GM19438 (cell line): ENCODE data around the gene C7orf33.
"Not testable (repeated sequence)": the region's sequence is repeated elsewhere in the genome, so short reads cannot be mapped to it uniquely, and the experiment has no call there.

Experiments
- ATAC-seq: cut with Tn5 transposase; IDR thresholded peaks from one replicate; pipeline ENCODE4 v1.9.1; 2021; ENCODE audit warnings: low read depth; ENCODE audit not compliant: unreplicated experiment

C7orf33 gene

DNA sequence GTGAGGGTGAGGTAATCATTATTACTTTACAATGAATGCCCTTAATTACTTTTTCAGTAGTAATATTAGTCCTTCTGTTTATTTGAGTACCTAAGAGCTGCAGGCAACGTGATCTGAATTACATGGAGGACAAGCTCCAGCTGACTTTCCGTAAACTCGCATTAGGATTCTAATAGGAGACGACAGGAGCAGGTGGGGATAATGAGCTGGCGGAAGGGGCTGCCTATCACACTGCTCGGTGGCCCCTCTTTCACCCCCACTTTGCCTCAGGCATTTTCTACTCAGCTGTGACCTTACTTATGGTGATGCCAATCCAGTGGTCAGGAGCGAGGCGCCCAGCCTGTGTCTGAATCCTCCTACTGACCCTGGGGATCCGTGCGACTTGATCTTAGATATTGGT is at the start of gene C7orf33:
Gene C7orf33, plus strand, starts transcription at position 296 of the 400 bp plus-strand sequence. CDS start 160 bp downstream, outside the sequence.
- ATAC-seq: no peak

DNA sequence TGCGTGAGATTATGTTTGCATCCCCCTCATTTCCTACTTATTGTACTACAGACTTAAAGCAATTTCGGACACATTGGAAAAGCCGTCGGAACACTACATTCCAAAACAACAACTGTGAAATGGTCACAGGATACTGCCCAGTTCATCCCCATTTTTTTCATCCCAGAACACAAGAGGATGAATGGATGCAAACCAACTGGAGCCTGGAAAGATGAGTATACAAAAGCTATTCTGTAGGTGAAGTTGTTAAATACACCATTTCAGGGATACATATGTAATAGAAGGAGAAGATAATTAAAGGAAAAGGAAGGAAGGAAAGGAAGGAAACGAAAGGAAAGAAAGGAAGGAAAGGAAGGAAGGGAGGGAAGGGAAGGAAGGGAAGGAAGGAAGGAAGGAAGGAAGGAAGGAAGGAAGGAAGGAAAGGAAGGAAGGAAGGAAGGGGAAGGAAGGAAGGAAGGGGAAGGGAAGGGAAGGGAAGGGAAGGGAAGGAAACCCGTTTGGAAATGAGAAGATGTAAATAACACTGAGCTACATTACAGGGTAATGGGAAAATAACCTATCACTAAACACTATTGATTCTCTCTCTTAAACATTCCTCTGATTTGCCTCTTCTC is 48.6 kb upstream of the C7orf33 start:
- ATAC-seq: no peak

- ATAC-seq: no peak
Observed at GRCh38 chr7:148543302-148543701, 47.3 kb upstream of the C7orf33 start.

DNA sequence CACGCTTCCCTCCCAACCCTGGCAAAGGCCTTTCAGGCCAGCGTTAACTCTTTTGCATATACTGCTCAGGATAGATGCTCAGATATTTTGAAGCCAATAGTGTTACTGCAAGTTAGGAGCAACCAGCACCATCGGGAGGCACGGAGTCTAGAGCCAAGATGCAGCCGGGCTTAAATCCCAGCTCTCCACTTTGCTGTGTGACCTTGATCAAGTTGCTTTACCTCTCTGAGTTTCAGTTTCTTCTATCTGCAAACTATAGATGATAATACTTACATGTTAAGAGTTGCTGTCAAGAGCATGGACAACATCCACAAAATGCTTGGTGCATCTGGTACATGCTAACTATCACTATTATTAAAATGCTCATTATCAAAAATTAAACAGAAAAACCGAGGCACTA is 45.4 kb upstream of the C7orf33 start:
- ATAC-seq: no peak

GRCh38 chr7:148545932-148546331 is 44.6 kb upstream of the C7orf33 start:
- ATAC-seq: no peak

DNA sequence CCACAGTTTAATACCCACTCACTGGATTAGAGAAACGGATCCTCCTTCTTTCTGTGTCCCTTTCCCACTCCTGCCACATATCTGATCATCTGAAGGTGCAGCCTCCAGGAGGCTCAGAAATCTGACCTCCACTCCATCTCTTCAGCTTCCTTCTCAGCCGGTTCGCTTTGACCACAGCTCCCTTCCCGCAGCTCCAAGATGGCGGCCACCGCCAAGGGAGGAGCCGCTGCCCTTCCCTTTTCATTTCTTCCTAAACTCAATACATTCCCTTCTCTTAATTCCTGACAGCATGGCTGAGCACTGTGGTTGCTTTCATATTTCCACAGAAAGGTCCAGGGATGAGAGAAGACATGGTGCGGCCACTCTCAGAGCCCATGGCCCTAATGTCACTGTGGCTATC is 43.7 kb upstream of the C7orf33 start:
- ATAC-seq: no peak

- no peak for ATAC-seq
Observed at GRCh38 chr7:148547951-148548350, 42.6 kb upstream of the C7orf33 start.

GRCh38 chr7:148553979-148554378 is 36.6 kb upstream of the C7orf33 start:
- ATAC-seq: no peak

DNA sequence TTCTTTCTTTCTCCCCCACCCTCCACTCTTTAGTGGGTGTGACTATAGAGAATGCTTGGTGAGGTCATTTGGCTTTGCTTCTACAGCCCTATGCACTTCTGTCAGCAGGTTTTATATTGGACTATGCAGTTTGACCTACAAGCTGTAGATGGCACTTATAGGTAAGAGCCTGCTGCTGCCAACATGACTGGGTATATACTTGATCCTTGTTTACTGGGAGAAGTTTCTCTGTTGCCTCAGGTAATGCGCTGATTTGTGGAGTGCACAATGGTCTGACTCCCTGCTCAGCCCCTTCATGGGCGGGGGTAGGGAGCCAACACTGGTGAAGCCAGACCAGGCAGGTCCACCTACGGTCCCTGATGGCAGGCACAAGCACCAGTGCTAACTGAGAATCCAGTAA is 33.7 kb upstream of the C7orf33 start:
- ATAC-seq: no peak

- no peak for ATAC-seq
Observed at GRCh38 chr7:148558914-148559313, 31.7 kb upstream of the C7orf33 start.

DNA sequence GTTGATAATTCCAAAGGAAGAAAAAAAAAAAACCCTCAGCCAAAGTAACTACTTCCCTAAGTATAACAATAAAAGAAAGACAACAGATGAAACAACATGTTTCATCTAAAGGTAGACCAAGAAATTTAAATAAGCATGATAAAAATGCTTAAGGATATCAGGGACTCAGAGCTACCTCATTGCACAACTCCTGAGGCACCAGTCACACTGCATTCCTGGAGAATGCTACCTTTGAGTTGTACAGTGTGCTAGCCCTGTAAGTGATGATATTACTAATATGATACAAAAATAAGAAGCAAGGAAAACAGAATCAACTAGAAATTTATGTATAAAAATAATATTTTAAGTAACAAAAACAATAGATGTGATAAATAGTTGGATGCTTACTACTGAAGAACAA is 29.5 kb upstream of the C7orf33 start:
- ATAC-seq: no peak

GRCh38 chr7:148563583-148564274 is 26.8 kb upstream of the C7orf33 start:
- ATAC-seq: peak; percentile 34

DNA sequence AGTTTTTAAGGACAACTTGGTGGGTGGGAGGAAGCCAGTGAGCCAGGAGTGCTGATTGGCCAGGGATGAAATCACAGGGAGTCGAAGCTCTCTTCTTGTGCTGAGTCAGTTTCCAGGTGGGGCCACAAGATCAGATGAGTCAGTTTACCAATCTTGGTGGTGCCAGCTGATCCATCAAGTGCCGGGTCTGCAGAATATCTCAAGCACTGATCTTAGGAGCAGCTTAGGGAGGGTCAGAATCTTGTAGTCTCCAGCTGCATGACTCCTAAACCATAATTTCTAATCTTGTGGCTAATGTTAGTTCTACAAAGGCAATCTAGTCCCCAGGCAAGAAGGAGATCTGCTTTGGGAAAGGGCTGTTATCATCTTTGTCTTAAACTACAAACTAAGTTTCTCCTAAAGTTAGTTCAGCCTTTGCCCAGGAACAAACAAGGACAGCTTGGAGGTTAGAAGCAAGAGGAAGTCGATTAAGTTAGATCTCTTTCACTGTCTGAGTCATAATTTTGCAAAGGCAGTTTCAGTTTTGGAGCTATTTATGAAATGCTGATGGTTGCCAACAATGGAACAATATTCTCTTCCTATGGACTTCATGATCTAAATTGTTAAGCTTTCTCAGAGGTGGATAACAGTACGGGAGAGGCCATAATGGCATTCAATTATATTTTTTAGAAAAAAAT is 26.2 kb upstream of the C7orf33 start:
- ATAC-seq: peak; percentile 84

- no peak for ATAC-seq
Observed at GRCh38 chr7:148566736-148567135, 23.8 kb upstream of the C7orf33 start.

GRCh38 chr7:148567524-148567923 is 23.0 kb upstream of the C7orf33 start:
- no peak for ATAC-seq

- no peak for ATAC-seq
Observed at GRCh38 chr7:148570510-148570909, 20.1 kb upstream of the C7orf33 start.

DNA sequence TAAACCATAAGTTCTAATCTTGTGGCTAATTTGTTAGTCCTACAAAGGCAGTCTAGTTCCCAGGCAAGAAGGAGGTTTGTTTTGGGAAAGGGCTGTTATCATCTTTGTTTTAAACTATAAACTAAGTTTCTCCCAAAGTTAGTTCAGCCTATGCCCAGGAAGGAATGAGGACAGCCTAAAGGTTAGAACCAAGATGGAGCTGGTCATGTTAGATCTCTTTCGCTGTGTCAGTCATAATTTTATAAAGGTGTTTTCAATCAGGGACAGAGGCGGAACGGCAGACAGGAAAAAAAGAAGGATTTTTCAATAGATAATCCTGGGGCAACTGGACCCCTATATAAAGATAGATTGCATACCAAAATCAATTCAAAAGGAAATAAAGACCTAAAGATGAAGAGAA is 19.6 kb upstream of the C7orf33 start:
- ATAC-seq: not testable (repeated sequence)

- no peak for ATAC-seq
Observed at GRCh38 chr7:148571381-148571780, 19.2 kb upstream of the C7orf33 start.

DNA sequence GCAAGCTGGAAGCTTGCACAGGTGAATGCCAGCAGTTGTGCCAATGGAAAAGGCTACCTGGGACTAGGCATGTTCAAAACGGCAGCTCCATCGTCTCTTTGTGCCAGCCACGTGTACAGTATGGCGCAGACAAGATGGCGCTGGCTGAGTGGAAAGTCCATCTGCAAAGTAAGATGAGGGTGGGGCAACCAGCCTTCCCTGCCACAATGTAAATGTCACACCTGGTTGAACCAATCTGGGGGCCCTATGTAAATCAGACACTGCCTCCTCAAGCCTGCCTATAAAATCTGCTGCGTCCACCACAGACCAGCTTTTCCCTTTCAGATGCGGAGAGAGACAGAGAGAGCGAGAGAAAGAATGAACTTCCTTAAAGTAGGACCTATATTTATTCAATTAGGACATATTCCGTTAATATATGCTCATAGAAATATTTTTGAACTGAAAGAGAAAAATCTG is 18.5 kb upstream of the C7orf33 start:
- ATAC-seq: no peak

DNA sequence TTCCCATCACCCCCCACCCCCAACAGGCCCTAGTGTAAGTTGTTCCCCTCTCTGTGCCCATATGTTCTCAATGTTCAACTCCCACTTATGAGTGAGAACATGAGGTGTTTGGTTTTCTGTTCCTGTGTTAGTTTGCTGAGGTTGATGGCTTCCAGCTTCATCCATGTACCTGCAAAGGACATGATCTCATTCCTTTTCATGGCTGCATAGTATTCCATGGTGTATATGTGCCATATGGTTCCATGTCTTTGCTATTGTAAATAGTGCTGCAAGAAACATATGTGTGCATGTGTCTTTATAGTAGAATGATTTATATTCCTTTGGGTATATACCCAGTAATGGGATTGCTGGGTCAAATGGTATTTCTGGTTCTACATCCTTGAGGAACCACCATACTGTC is 17.0 kb upstream of the C7orf33 start:
- ATAC-seq: not testable (repeated sequence)

DNA sequence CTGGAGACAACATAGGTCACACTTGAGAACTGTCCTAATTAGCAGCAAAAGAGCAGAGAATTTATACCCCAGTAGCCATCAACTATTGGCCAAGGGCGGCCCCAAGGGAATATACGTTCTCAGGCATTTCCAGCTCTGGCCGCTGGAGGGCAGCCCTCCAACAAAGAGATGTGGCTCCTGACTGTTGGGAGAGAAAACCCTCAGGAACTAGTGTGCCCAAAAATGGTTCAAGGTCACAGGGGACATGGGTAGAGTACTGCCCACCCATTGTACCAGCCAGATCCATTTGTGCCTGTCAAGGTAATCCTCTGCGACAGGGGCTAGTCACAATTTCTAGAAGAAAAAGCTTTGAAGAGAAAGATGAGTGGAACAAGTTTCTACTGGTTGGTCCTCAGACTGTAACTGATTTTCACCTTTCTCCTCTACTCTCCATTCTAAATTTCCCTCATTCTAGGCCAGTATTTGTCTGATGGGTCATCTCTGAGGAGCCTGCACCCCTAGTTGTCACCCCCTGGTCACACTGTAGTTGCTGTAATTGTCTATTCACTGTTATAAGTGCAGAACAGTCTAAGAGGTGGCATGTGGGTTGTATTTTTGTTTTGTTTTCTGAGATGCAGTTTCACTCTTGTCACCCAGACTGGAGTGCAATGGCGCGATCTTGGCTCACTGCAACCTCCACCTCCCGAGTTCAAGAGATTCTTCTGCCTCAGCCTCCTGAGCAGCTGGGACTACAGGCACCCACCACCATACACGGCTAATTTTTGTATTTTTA is 14.7 kb upstream of the C7orf33 start:
- ATAC-seq: peak; percentile 85
